Measurements from ENCODE around the gene CACNA1H.
"Not testable (repeated sequence)": the region's sequence is repeated elsewhere in the genome, so short reads cannot be mapped to it uniquely, and the experiment has no call there.

DNA sequence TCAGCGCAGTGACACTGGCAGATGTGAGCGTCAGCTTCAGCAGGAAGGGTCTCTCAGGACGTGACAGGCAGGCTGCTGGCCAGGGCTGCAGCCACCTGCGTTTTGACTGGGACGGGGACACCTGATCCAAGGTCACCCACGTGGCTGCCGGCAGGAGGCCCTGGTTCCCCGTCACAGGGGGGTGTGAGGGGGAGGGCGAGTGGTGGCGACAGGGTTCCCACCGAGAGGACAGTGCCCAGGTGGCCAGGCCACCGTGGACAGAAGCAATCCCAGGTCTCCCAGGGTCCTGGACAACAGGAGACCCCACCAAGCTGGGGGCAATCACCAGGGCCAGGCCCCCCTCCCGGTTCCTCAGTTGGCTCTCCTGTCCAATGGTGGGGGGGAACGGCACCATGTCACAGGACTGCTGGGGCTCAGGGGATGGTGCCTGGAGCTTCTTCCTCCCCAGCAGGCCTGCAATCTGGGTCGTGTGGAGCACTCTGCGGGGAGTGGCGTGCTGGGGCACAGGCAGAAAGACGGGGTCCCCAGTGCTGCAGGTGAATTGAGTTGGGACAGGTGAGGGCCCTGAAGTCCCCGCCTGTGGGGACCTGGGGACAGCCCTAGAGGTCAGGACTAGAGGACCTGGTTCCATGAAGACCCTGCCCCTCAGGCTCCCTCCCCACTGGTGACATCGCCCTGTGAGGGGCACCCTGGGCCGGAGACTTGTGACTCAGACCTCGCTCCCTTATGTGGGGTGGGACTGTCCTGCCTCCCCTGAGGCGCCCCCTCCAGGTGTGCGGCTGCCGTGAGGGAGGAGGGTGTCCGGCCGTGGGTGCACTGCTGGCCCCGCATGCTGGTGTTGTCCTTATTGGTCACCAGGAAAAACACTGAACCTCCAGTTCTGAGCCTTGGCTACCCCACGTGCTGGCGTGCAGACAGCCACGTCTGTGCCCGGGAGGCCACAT, 91.3 kb downstream of the CACNA1H start:
- TF ChIP-seq CTCF, POLR2A (IDR thresholded peaks at IDR 0.05): not testable (repeated sequence)

All from uterus (tissue), 2 donors.